Hematopoietic multipotent progenitor cell (in vitro differentiated cells): ENCODE data around the gene KNTC1. TPM values are rescaled to one million over a fixed set of nuclear protein-coding genes. Genes with fewer than 3 reads are reported as not detected.
A peak's percentile ranks its signal among the peaks of the same experiment; 100 is the strongest.
"Not testable (repeated sequence)": the region's sequence is repeated elsewhere in the genome, so short reads cannot be mapped to it uniquely, and the experiment has no call there.

Experiments used
- DNase-seq, 3 donors: peaks; one replicate each; pipeline ENCODE4 v3.0.0-alpha.2; 2011 to 2015; ENCODE audit warnings: low read depth in 2 of 3, low spot score in 2 of 3
- small RNA-seq: library from RNA; depleted of rRNA; stranded (forward); fragments of <200 nt; gene quantifications from one replicate; pipeline ENCODE3, GENCODE V24; 2012
- total RNA-seq: library from RNA; depleted of rRNA; stranded (reverse); fragments of >200 nt; gene quantifications from one replicate; pipeline ENCODE4 v1.2.3, GENCODE V29; 2012

The KNTC1 gene
- total RNA-seq, 1 donor = 24.8 TPM

DNA sequence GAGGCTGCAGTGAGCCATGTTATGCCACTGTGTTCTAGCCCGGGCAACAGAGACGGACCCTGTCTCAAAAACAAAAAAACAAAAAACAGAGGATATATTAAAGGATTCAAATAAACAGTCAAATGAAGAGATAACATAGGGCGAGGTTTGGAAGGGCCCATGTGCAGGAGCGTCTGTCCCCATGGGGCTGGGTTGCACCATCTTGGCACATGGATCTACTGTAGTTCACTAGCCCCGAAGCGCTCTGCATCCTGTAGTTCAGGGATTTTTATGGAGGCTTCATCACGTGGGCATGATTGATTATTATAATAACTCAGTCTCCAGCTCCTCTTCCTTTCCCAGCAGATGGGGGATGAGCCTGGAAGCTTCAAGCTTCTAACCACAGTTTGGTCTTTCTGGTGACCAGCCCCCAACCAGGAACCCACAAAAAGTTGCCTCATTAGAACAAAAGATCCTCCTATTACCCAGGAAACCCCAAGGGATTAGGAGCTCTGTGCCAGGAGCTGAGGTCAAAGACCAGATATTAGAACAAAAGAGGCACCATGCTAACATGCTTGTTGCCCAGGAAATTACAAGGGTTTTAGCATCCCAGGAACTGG lies 116.3 kb downstream of the KNTC1 start:
- DNase-seq = no peak

DNA sequence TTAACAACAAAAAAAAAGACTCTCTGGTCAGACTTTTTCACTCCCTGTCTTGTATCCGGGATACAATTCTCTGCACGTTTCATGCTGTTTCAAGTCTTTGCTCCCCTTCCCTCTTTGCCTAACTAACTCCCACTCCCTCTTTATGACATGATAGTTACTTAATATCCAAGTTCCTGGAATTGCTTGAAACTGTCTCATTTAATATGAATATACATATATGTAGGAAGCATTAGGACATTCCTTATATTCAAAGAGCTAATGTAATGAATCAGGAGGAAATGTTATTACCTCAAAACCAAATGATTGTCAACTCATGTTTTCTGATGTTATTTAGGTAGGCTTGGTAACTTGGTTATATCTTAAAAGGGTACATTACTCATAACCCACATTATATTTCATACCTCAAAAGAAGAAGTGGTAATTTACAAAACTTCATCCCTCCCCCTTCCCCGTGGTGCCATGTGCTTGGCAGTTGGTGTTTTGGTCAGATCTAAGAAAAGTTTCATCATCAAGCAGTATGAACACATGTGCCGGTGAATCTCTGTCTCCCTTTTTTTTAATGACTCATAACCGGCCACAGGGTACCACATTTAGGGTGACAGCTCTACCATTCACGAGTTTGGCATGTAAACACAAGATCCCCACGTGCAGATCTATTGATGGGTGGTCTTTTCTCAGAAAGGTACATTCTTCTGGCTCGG lies 119.6 kb downstream of the KNTC1 start:
- peak in 2 of 3 donors; percentile 95 to 98 for DNase-seq

- no peak for DNase-seq
These were observed 124.6 kb downstream of the KNTC1 start for GRCh38 chr12:122651520-122652224.

DNA sequence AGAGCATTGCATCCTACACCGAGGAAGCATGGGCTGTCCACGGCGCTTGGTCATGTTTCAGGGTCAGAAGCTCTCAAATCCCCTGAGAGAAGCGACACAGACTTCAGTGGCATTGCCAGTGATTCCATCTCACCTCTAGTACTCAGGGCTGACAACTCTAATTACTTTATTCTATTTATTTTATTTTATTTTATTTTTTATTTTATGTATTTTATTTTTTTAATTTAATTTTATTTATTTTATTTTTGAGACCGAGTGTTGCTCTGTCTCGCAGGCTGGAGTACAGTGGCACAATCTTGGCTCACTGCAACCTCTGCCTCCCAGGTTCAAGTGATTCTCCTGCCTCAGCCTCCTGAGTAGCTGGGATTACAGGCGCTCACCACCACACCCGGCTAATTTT lies 126.2 kb downstream of the KNTC1 start:
- not testable (repeated sequence) for DNase-seq

- no peak for DNase-seq
These were observed 129.2 kb downstream of the KNTC1 start for GRCh38 chr12:122656298-122656697.

- peak in 2 of 3 donors; percentile 31 to 62 for DNase-seq
These were observed 132.5 kb downstream of the KNTC1 start for GRCh38 chr12:122659579-122659978.

DNA sequence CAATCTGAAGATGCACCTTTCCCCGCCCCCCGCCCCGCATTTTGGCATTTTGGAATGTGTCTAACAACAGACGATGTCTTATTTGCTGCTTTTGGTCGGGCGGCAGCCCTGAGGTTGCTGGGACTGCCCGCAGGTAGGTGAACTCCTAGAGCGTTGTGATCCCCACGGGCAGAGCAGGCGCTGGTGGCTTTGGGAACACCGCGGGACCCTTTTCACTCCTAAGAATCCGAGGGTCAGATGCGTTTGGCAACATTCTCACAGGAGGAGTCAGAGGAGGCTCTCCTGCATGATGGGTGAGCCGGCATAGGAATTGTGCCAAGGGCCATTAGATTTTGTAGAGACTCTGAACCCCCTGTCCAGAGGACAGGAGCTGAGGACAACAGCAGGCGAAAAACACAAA lies 134.2 kb downstream of the KNTC1 start:
- DNase-seq = no peak

DNA sequence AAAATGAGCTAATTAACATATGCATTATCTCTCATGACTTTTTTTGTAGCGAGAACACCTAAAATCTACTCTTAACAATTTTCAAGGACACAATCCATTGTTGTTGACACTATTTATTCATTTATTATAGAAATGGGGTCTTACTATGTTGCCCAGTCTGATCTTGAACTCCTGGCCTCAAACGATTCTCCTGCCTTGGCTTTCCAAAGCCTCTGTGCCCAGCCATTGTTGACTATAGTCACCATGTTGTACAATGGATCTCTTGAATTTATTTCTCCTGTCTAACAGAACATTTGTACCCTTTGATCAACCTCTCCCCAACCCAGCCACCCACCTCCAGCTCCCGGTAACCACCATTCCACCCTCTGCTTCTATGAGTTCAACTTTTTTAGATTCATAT lies 134.9 kb downstream of the KNTC1 start:
- DNase-seq = no peak

DNA sequence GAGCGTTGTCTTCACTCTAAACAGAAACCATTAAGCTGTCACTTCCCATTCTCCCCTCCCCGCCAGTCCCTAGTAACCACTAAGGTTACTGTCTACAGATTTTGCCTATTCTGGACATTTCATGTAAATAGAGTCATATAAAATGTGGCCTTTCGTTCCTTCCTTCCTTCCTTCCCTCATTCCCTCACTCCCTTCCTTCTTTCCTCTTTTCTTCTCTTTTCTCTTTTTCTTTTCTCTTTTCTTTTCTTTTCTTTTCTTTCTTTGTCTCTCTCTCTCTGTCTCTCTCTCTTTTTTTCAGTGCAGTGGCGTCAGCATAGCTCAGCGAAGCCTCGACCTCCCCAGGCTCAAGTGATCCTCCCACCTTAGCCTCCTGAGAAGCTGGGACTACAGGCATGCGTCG lies 138.3 kb downstream of the KNTC1 start:
- peak in 1 of 3 donors; percentile 11 for DNase-seq

GRCh38 chr12:122665759-122666158 lies 138.7 kb downstream of the KNTC1 start:
- DNase-seq = no peak

GRCh38 chr12:122668268-122668667 lies 141.2 kb downstream of the KNTC1 start:
- DNase-seq = no peak

DNA sequence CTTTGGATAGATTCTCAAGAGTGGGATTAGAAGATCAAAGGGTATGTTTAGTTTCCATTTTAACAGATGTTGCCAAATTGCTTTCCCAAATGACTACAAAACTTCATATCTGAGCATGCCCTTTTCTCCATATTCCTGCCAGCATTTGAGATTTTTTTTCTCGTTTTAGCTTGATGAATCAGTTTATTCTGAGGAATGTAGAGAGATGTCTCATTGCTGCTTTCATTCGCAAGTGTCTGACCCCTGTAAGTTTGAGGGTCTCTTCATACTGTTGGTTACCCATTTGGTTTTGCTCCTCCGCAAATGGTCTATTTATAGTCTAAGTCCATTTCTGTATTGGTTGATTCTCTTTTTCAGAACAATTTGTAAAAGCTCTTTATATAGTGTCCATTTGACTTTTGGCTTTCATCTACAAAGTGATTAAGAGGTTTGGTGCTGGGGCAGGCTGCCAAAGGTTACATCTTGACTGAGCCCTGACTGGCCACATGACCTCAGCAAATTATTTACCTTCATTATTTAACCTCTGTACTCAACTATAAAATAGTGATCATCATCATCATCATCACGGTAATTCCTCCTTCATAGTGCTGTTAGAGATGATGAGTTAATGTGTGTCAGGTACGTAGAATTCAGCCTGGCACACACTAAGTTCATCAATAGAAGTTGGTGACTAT lies 142.5 kb downstream of the KNTC1 start:
- DNase-seq = no peak

GRCh38 chr12:122672515-122672914 lies 145.5 kb downstream of the KNTC1 start:
- DNase-seq = no peak

Small RNA genes lying within 50 kb of the gene (small RNA-seq; reads per million reads assigned to genes)
- gene AC026333.1 = not detected
- gene RF00411 = not detected

Other genes starting within 250 kb of the KNTC1 start
- gene CLIP1, start 104.6 kb upstream of the KNTC1 start, total RNA-seq = 25.9 TPM
- gene ZCCHC8, start 26.3 kb upstream of the KNTC1 start, total RNA-seq = 16.4 TPM
- gene RSRC2, start 313 bp upstream of the KNTC1 start, total RNA-seq = 41.7 TPM
- gene HCAR2, start 176.1 kb downstream of the KNTC1 start, total RNA-seq = under 0.01 TPM
- under 0.01 TPM for gene HCAR3, start 189.6 kb downstream of the KNTC1 start, total RNA-seq
- 0.27 TPM for gene HCAR1, start 203.6 kb downstream of the KNTC1 start, total RNA-seq
- gene DENR, start 225.6 kb downstream of the KNTC1 start, total RNA-seq = 22.4 TPM
- gene CCDC62, start 247.3 kb downstream of the KNTC1 start, total RNA-seq = 1.9 TPM